CD4-positive, alpha-beta T cell treated with Interleukin-6 for 4 hours (primary cell): Measurements from ENCODE around the gene MYO7A.

Source experiments
- DNase-seq: peaks from one replicate; pipeline ENCODE4 v3.0.0-alpha.2; 2020; ENCODE audit warnings: mixed read lengths

MYO7A gene

GRCh38 chr11:77171254-77171653 lies 43.2 kb downstream of the MYO7A start:
- no peak for DNase-seq

GRCh38 chr11:77171885-77172665 lies 44.0 kb downstream of the MYO7A start:
- DNase-seq = no peak

- DNase-seq = no peak
Measured at GRCh38 chr11:77172666-77172982, 44.6 kb downstream of the MYO7A start.

GRCh38 chr11:77173494-77173893 lies 45.4 kb downstream of the MYO7A start:
- no peak for DNase-seq

- no peak for DNase-seq
Measured at GRCh38 chr11:77174559-77174958, 46.5 kb downstream of the MYO7A start.

- no peak for DNase-seq
Measured at GRCh38 chr11:77175021-77175842, 47.2 kb downstream of the MYO7A start.

GRCh38 chr11:77175869-77176539 lies 48.0 kb downstream of the MYO7A start:
- no peak for DNase-seq

GRCh38 chr11:77176996-77177395 lies 49.0 kb downstream of the MYO7A start:
- no peak for DNase-seq

GRCh38 chr11:77178150-77178549 lies 50.1 kb downstream of the MYO7A start:
- DNase-seq = no peak

- DNase-seq = no peak
Measured at GRCh38 chr11:77179048-77179447, 51.0 kb downstream of the MYO7A start.

- no peak for DNase-seq
Measured at GRCh38 chr11:77179681-77180080, 51.6 kb downstream of the MYO7A start.

GRCh38 chr11:77180346-77180745 lies 52.3 kb downstream of the MYO7A start:
- no peak for DNase-seq

GRCh38 chr11:77181226-77181625 lies 53.2 kb downstream of the MYO7A start:
- no peak for DNase-seq

- DNase-seq = no peak
Measured at GRCh38 chr11:77181799-77182541, 53.9 kb downstream of the MYO7A start.

- DNase-seq = no peak
Measured at GRCh38 chr11:77182542-77183430, 54.7 kb downstream of the MYO7A start.

GRCh38 chr11:77183431-77183984 lies 55.5 kb downstream of the MYO7A start:
- no peak for DNase-seq

- no peak for DNase-seq
Measured at GRCh38 chr11:77184136-77184860, 56.3 kb downstream of the MYO7A start.

GRCh38 chr11:77186302-77186701 lies 58.3 kb downstream of the MYO7A start:
- DNase-seq = no peak

GRCh38 chr11:77187111-77187750 lies 59.2 kb downstream of the MYO7A start:
- DNase-seq = no peak
